Aorta (tissue), 5 donors: ENCODE data around the gene NOD1. TPM values are rescaled to one million over a fixed set of nuclear protein-coding genes. Genes with fewer than 3 reads are reported as not detected.
"Not testable (repeated sequence)": the region's sequence is repeated elsewhere in the genome, so short reads cannot be mapped to it uniquely, and the experiment has no call there.

Source experiments
- ATAC-seq: fragments of 200-7000 bp; cut with Tn5 transposase; one replicate; pipeline ENCODE4 v1.9.1; 2022; ENCODE audit warnings: moderate library complexity; ENCODE audit not compliant: low FRiP score
- DNase-seq, 2 donors: peaks; one replicate each; pipeline ENCODE4 v3.0.0-alpha.2; 2020
- H3K27ac ChIP-seq, 2 donors: one replicate each; pipeline ENCODE4 v1.5.1; 2013; ENCODE audit warnings: low read length in 2 of 2, mild to moderate bottlenecking in 2 of 2, moderate library complexity in 2 of 2, control low read depth in 1 of 2, inconsistent platforms in 1 of 2, low read depth in 1 of 2
- H3K27me3 ChIP-seq, 2 donors: one replicate each; pipeline ENCODE4 v1.6.1; 2013; ENCODE audit warnings: control low read depth in 1 of 2, low read length in 1 of 2, mild to moderate bottlenecking in 1 of 2, moderate library complexity in 1 of 2; ENCODE audit not compliant: insufficient read depth in 2 of 2, control insufficient read depth in 1 of 2
- H3K36me3 ChIP-seq, 2 donors: one replicate each; pipeline ENCODE4 v1.6.1; 2013; ENCODE audit warnings: control low read depth in 1 of 2, low read length in 1 of 2, mild to moderate bottlenecking in 1 of 2; ENCODE audit not compliant: insufficient read depth in 2 of 2, control insufficient read depth in 1 of 2
- H3K4me1 ChIP-seq, 2 donors: one replicate each; pipeline ENCODE4 v1.6.1; 2013; ENCODE audit warnings: low read length in 2 of 2, control low read depth in 1 of 2, mild to moderate bottlenecking in 1 of 2, moderate library complexity in 1 of 2; ENCODE audit not compliant: insufficient read depth in 2 of 2, control insufficient read depth in 1 of 2
- H3K4me3 ChIP-seq, 2 donors: one replicate each; pipeline ENCODE4 v1.5.1; 2013; ENCODE audit warnings: low read length in 2 of 2, control low read depth in 1 of 2, mild to moderate bottlenecking in 1 of 2
- H3K9me3 ChIP-seq: one replicate; pipeline ENCODE4 v1.6.1; 2013; ENCODE audit warnings: mild to moderate bottlenecking, low read length; ENCODE audit not compliant: control insufficient read depth
- WGBS, 2 donors: extraction: QIAGEN DNeasy Blood & Tissue Kit; methylation state at CpG; one replicate each; pipeline ENCODE4 v1.1.7; 2013; 5-methylcytosine and 5-hydroxymethylcytosine counted together
- intact Hi-C, 2 donors: fragments of 100-400 bp; cut with DNase I; formaldehyde crosslinking; loops; one replicate each; pipeline versions ENCODE4 v1.14.2 to v1.15.0; 2022
- polyA plus RNA-seq, 2 donors: library from polyadenylated mRNA; stranded (reverse); fragments of 200-250 nt; gene quantifications; one replicate each; pipeline ENCODE4 v1.2.3, GENCODE V29; 2013
- total RNA-seq, 2 donors: library from RNA; stranded (reverse); fragmentation: NEBNext Ultra II Directional; extraction: Animal tissue kit (Norgen Biotek cat#: 25700); gene quantifications; one replicate each; pipeline ENCODE4 v1.2.1, GENCODE V29; 2021
- donor health status: healthy with polysubstance abuse.
- donor health status: Bipolar disorder and iron deficiency.
- donor health status: DM: no; HTN: no; CAD: no.
- donor health status: DM: no; HTN: no; CAD: no.
- donor health status: DM: yes; HTN: yes; CAD: no.

The NOD1 gene
- total and polyA plus RNA-seq, 4 donors, result 2.4 to 38.4 (median 19.2) TPM

DNA sequence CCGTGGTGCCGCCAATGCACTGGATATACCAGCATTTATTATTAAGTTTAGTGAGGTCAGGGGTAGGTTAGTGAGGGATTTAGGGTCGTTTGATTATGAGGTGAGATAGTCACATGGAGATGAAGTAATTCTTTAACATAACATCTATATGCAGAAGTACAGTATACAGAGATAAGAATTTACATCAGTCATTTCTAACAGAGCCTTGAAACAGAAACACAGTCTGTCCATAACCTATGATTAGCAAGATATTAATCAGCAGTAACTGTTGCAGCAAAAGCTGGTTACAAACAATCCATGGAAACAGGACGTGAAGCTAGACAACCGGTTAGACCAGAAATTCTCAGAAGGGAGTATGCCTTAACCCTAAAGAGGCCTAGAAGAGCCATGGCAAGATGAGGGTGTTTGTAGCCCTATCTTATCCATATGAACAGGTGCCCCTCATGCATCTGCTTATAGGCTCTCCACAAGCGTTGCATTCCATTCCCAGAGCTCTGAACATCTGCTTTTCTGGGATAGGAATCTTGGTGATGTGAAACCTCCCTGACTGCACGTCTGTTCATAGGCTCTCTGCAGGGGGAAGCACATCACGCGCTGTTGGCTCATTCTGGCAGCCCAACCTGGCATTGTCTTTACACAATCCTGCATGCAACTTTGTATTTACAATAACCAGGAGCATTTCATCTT lies 30.7 kb upstream of the NOD1 start:
- H3K36me3 ChIP-seq, H3K4me3 ChIP-seq, intact Hi-C loops, DNase-seq, H3K9me3 ChIP-seq, ATAC-seq, H3K27me3 ChIP-seq, H3K4me1 ChIP-seq, H3K27ac ChIP-seq: not testable (repeated sequence)
- 57 to 62% methylated on average over 9 of the region's 9 CpGs for WGBS, 2 donors

DNA sequence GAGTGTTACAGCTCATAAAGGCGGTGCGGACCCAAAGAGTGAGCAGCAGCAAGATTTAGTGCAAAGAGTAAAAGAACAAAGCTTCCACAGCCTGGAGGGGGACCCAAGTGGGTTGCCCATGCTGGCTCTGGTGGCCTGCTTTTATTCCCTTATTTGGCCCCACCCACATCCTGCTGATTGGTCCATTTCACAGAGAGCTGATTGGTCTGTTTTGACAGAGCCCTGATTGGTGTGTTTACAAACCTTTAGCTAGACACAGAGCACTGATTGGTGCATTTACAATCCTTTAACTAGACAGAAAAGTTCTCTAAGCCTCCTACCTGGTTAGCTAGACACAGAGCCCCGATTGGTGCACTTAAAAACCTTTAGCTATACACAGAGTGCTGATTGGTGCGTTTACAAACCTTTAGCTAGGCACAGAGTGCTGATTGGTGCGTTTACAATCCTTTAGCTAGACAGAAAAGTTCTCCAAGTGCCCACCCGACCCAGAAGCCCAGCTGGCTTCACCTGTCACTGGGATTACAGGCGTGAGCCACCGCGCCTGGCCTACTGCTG lies 28.8 kb upstream of the NOD1 start:
- WGBS, 2 donors, result 93 to 95% methylated on average over 9 of the region's 9 CpGs
- H3K36me3 ChIP-seq, DNase-seq, H3K4me1 ChIP-seq, H3K27ac ChIP-seq, H3K9me3 ChIP-seq, H3K27me3 ChIP-seq, H3K4me3 ChIP-seq, intact Hi-C loops, ATAC-seq: not testable (repeated sequence)

DNA sequence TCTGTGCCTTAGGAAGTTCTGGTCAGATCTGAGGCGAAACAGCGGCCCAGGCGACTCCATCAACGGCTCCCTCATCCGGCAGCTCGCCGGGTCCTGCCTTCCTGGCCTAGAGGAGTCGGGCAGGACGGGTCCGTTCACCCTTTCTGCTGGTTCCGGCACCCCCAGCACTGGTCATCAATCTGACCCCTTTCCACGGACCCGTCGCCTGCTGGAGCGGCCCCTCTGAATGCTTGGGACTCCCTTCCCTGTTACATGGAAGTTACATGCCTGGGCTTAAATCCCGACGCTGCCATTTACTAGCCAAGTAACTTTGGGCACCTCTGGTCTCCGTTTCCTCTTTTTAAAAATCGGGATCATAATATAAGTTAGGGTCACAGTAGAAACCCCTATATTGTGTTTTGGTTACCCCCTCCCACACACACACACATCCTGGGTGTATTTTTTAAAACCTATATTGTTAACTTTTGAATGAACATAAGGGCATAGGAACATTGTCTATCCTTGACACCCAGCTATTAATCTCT lies 26.7 kb upstream of the NOD1 start:
- peaks cover 0 to 2% of the 10 kb centered on the region in 2 donors for H3K4me1 ChIP-seq
- no peaks in the 10 kb centered on the region for H3K9me3 ChIP-seq
- H3K27ac ChIP-seq, result peak overlapping the region in 1 of 2 donors; percentile 43
- H3K4me3 ChIP-seq, result peak overlapping the region in 1 of 2 donors; percentile 41
- DNase-seq, result no peak
- intact Hi-C loops, result loop anchor here in 1 of 2 donors (2.0 kb wide), 1 partner anchor 26 kb away; the partner anchor contains the start of gene NOD1
- ATAC-seq, result no peak
- no peaks in the 10 kb centered on the region for H3K27me3 ChIP-seq
- WGBS, 2 donors, result 9 to 10% methylated on average over 19 of the region's 19 CpGs
- no peaks in the 10 kb centered on the region for H3K36me3 ChIP-seq

GRCh38 chr7:30504301-30505173 lies 26.0 kb upstream of the NOD1 start, which contains the start of gene GGCT:
Gene GGCT (minus strand): TSS chr7:30504829. CDS start chr7:30504709, 120 bp downstream.
- 0 to 1% methylated on average over 63 to 64 of the region's 64 CpGs for WGBS, 2 donors

DNA sequence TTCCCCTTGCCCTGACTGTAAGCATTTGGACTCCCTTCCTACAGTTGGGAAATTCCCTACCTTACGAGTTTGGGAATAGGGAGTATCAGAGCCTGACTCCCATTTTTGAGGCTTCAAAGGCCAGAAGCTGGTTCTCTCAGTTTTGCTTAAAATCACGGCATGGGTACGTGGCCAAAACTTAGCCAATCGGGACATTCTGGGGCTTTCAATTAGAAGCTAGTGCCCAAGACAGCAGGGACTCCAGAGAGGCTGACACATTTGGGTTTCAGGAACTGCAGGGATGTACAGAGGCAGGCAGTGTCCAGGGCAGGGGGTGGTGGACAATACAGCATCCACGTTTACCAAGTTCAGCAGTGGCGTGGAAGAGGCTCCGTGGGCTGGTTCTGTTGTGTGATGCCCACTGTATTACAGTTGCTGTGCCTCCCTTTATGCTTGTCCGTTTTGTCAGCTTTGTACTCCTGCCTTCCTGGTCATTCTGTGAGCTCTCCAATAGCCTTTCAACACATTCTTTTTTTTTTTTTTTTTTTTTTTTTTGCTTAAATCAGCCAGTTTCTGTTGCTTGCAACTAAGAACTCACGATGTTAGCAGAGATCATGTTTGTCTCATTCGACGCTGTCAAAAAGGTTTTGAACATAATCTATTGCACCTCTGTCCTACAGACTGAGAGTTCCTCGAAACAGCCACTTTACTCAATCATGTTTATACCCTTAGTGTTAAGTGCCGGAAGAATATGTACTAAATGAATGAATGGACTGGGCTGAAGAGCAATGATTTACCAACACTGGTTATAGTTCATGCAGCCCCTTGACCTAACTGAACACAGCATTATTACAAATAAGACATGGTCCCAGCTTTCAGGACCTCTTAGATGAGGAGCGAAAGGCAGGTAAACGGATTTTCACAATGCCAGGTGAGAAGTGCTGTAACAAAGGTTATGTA lies 25.0 kb upstream of the NOD1 start:
- Histone ChIP-seq H3K9me3 (no peaks in the 10 kb centered on the region), H3K27ac (no peak overlapping the region), H3K4me3 (peak overlapping the region; percentile 52 to 80), H3K4me1 (peaks cover 0 to 2% of the 10 kb centered on the region in 2 donors), H3K36me3 (no peaks in the 10 kb centered on the region), H3K27me3 (no peaks in the 10 kb centered on the region)
- intact Hi-C loops, result loop anchor here in 1 of 2 donors (2.0 kb wide), 1 partner anchor 25 kb away; the partner anchor contains the start of gene NOD1
- WGBS, 2 donors, result 51% methylated on average over 15 of the region's 15 CpGs
- no peak for ATAC-seq
- DNase-seq, result no peak

More at GRCh38 chr7:30504301-30505173, 26.0 kb upstream of the NOD1 start, which contains the start of gene GGCT:
- H3K4me1 ChIP-seq, result peaks cover 0 to 2% of the 10 kb centered on the region in 2 donors
- intact Hi-C loops, result loop anchor here in 1 of 2 donors (2.0 kb wide), 1 partner anchor 26 kb away; the partner anchor contains the start of gene NOD1
- H3K4me3 ChIP-seq, result peak within 1 kb of the TSS; percentile 52 to 80
- no peaks in the 10 kb centered on the region for H3K36me3 ChIP-seq
- ATAC-seq, result peak; percentile 100
- H3K27ac ChIP-seq, result peak within 1 kb of the TSS in 1 of 2 donors; percentile 43
- DNase-seq, result peak; percentile 99
- no peaks in the 10 kb centered on the region for H3K27me3 ChIP-seq
- H3K9me3 ChIP-seq, result no peaks in the 10 kb centered on the region

- 90 to 91% methylated on average over 2 of the region's 2 CpGs for WGBS, 2 donors
- H3K36me3 ChIP-seq, result no peaks in the 10 kb centered on the region
- H3K27ac ChIP-seq, result no peak overlapping the region
- ATAC-seq (no peak), DNase-seq (no peak)
- H3K4me1 ChIP-seq, result peaks cover 0 to 2% of the 10 kb centered on the region in 2 donors
- no peak overlapping the region for H3K4me3 ChIP-seq
- H3K27me3 ChIP-seq, result no peaks in the 10 kb centered on the region
- H3K9me3 ChIP-seq, result no peaks in the 10 kb centered on the region
- intact Hi-C loops, result no loop called here
Measured at GRCh38 chr7:30502470-30503251, 24.1 kb upstream of the NOD1 start.

- Histone ChIP-seq H3K27ac (no peak overlapping the region), H3K4me1 (peaks cover 0 to 2% of the 10 kb centered on the region in 2 donors), H3K9me3 (no peaks in the 10 kb centered on the region), H3K27me3 (no peaks in the 10 kb centered on the region), H3K4me3 (no peak overlapping the region), H3K36me3 (no peaks in the 10 kb centered on the region)
- WGBS, 2 donors, result 94 to 97% methylated on average over 5 of the region's 5 CpGs
- ATAC-seq, result no peak
- intact Hi-C loops, result no loop called here
- no peak for DNase-seq
Measured at GRCh38 chr7:30501264-30501663, 22.7 kb upstream of the NOD1 start.
